HCT116 (cell line): Measurements from ENCODE around the gene MAP10. TPM values are rescaled to one million over a fixed set of nuclear protein-coding genes. Genes with fewer than 3 reads are reported as not detected.

Experiments
- ATAC-seq: fragments of 200-7000 bp; cut with Tn5 transposase; 2 replicates; pipeline ENCODE4 v1.9.1; 2020; ENCODE audit warnings: mild to moderate bottlenecking, moderate library complexity
- BruUV-seq: library from RNA; stranded (reverse); fragments of 400-500 nt; replicated peaks from 2 replicates; lab custom pipeline; 2021; lab: Mats Ljungman, UMichigan
- CTCF ChIA-PET: fragments of 300-600 bp; sonication (Branson Sonifier 250); formaldehyde crosslinking; loops from one replicate; lab custom pipeline; 2021; ENCODE audit warnings: antibody characterized with exemption; lab: Charles Lee
- POLR2A ChIA-PET: fragments of 300-600, 350-600 bp; sonication (Branson Sonifier 250); formaldehyde crosslinking; loops from one replicate; lab custom pipeline; 2021; ENCODE audit warnings: antibody characterized with exemption; lab: Charles Lee
- RAD21 ChIA-PET, 2 experiments: fragments of 300-600 bp; sonication (Branson Sonifier 250); formaldehyde crosslinking; loops; one replicate each; lab custom pipeline; 2023; ENCODE audit warnings: low total read pairs in 2 of 2; ENCODE audit not compliant: uncharacterized antibody in 2 of 2, unreplicated experiment in 2 of 2, low non-redundant PET in 1 of 2; lab: Charles Lee
- DNase-seq: peaks from one replicate; pipeline ENCODE4 v3.0.0-alpha.2; 2010; ENCODE audit warnings: low read depth, low spot score
- H2AFZ ChIP-seq: fragments of 200-600 bp; shearing (Covaris generic), sonication (generic); 2 replicates; pipeline ENCODE4 v1.6.1; 2017; ENCODE audit warnings: low read depth, mixed run types, mixed read lengths, antibody characterized with exemption, low read length; ENCODE audit not compliant: poor library complexity, severe bottlenecking
- H3K27ac ChIP-seq: 2 replicates; pipeline ENCODE4 v1.5.1; 2012; ENCODE audit warnings: low read depth, low read length
- H3K27me3 ChIP-seq: fragments of 200-600 bp; sonication (generic); 2 replicates; pipeline ENCODE4 v1.6.1; 2016; ENCODE audit warnings: mixed run types, low read length, mixed read lengths; ENCODE audit not compliant: insufficient read depth
- H3K36me3 ChIP-seq, 2 experiments: fragments of 200-500 bp in 1 of 2; fragments of 200-600 bp in 1 of 2; sonication (Bioruptor generic) in 1 of 2; sonication (generic) in 1 of 2; 2 replicates each; pipeline versions ENCODE4 v1.5.1 to v1.6.1; 2014 to 2016; ENCODE audit warnings: low read length in 2 of 2, inconsistent platforms in 1 of 2, mixed read lengths in 1 of 2, mixed run types in 1 of 2; ENCODE audit not compliant: insufficient read depth in 2 of 2, control insufficient read depth in 1 of 2
- H3K4me1 ChIP-seq, 2 experiments: fragments of 200-600 bp in 1 of 2; sonication (generic) in 1 of 2; 2 replicates each; pipeline versions ENCODE4 v1.5.1 to v1.6.1; 2012 to 2017; ENCODE audit warnings: low read length in 2 of 2, inconsistent platforms in 1 of 2, mild to moderate bottlenecking in 1 of 2, mixed read lengths in 1 of 2, mixed run types in 1 of 2, moderate library complexity in 1 of 2; ENCODE audit not compliant: insufficient read depth in 2 of 2, control insufficient read depth in 1 of 2
- H3K4me2 ChIP-seq: fragments of 200-600 bp; sonication (generic); 2 replicates; pipeline ENCODE4 v1.6.1; 2017; ENCODE audit warnings: mixed run types, low read length, mixed read lengths
- H3K4me3 ChIP-seq, 2 experiments: fragments of 200-600 bp in 1 of 2; sonication (generic) in 1 of 2; replicated peaks in 1 of 2; 2 replicates each; pipeline ENCODE4 v1.5.1; 2011 to 2016; ENCODE audit warnings: low read length in 2 of 2, control low read depth in 1 of 2, low read depth in 1 of 2, mild to moderate bottlenecking in 1 of 2, mixed read lengths in 1 of 2, mixed run types in 1 of 2
- H3K79me2 ChIP-seq: fragments of 200-600 bp; sonication (generic); 2 replicates; pipeline ENCODE4 v1.6.1; 2017; ENCODE audit warnings: mild to moderate bottlenecking, mixed run types, low read length, moderate library complexity, mixed read lengths; ENCODE audit not compliant: insufficient read depth
- H3K9ac ChIP-seq: fragments of 200-600 bp; sonication (generic); 2 replicates; pipeline ENCODE4 v1.6.1; 2016; ENCODE audit warnings: low read length, mixed read lengths
- H3K9me2 ChIP-seq: fragments of 200-600 bp; sonication (generic), shearing (Covaris generic); 2 replicates; pipeline ENCODE4 v1.6.1; 2017; ENCODE audit warnings: mixed run types, mild to moderate bottlenecking, moderate library complexity; ENCODE audit not compliant: insufficient read depth
- H3K9me3 ChIP-seq, 2 experiments: fragments of 200-500 bp in 1 of 2; fragments of 200-600 bp in 1 of 2; sonication (Bioruptor generic) in 1 of 2; sonication (generic) in 1 of 2; 2 replicates each; pipeline ENCODE4 v1.6.1; 2014 to 2017; ENCODE audit warnings: low read length in 2 of 2, mixed read lengths in 2 of 2, inconsistent platforms in 1 of 2, low read depth in 1 of 2, mild to moderate bottlenecking in 1 of 2, mixed run types in 1 of 2, moderate library complexity in 1 of 2; ENCODE audit not compliant: control insufficient read depth in 1 of 2, insufficient read depth in 1 of 2
- H4K20me1 ChIP-seq: fragments of 200-600 bp; sonication (generic), shearing (Covaris generic); 2 replicates; pipeline ENCODE4 v1.6.1; 2017; ENCODE audit warnings: mixed run types, mild to moderate bottlenecking, moderate library complexity; ENCODE audit not compliant: insufficient read depth
- ATF3 ChIP-seq: IDR thresholded peaks from 2 replicates; pipeline ENCODE4 v1.6.1; 2012
- CEBPB ChIP-seq: IDR thresholded peaks from 2 replicates; pipeline ENCODE4 v1.6.1; 2012; ENCODE audit warnings: low read depth
- EGR1 ChIP-seq: IDR thresholded peaks from 2 replicates; pipeline ENCODE4 v1.6.1; 2012; ENCODE audit warnings: low read depth
- ELF1 ChIP-seq: IDR thresholded peaks from 2 replicates; pipeline ENCODE4 v1.6.1; 2012; ENCODE audit warnings: low read depth, borderline replicate concordance
- EZH2 ChIP-seq: fragments of 200-600 bp; sonication (generic); IDR thresholded peaks from 2 replicates; pipeline ENCODE4 v1.6.1; 2017; ENCODE audit warnings: antibody characterized with exemption, mixed run types
- FOSL1 ChIP-seq: IDR thresholded peaks from 2 replicates; pipeline ENCODE4 v1.6.1; 2012; ENCODE audit warnings: low read depth
- MAX ChIP-seq: IDR thresholded peaks from 2 replicates; pipeline ENCODE4 v1.6.1; 2012
- POLR2A ChIP-seq: IDR thresholded peaks from 2 replicates; pipeline ENCODE4 v1.7.0; 2011; ENCODE audit warnings: borderline replicate concordance; ENCODE audit not compliant: insufficient read depth, insufficient read length; ENCODE audit errors: extremely low read depth
- POLR2AphosphoS5 ChIP-seq: IDR thresholded peaks from 2 replicates; pipeline ENCODE4 v1.6.1; 2011; ENCODE audit warnings: mild to moderate bottlenecking, low read depth, low read length, moderate library complexity
- RAD21 ChIP-seq: IDR thresholded peaks from 2 replicates; pipeline ENCODE4 v1.6.1; 2012; ENCODE audit warnings: low read depth, mild to moderate bottlenecking
- REST ChIP-seq: IDR thresholded peaks from 2 replicates; pipeline ENCODE4 v1.6.1; 2012; ENCODE audit warnings: low read depth
- SP1 ChIP-seq: IDR thresholded peaks from 2 replicates; pipeline ENCODE4 v1.6.1; 2012; ENCODE audit warnings: low read depth
- SRF ChIP-seq: IDR thresholded peaks from 2 replicates; pipeline ENCODE4 v1.6.1; 2012; ENCODE audit warnings: low read depth
- YY1 ChIP-seq: IDR thresholded peaks from 2 replicates; pipeline ENCODE4 v1.6.1; 2011; ENCODE audit warnings: low read length, low read depth, moderate library complexity, mild to moderate bottlenecking; ENCODE audit not compliant: insufficient replicate concordance; ENCODE audit errors: extremely low read depth
- ZFX ChIP-seq: fragments of 450-650 bp; IDR thresholded peaks from 2 replicates; pipeline ENCODE4 v1.6.1; 2017
- ZNF274 ChIP-seq: fragments of 200-500 bp; sonication (Bioruptor generic); IDR thresholded peaks from 2 replicates; pipeline ENCODE4 v1.6.1; 2014; ENCODE audit warnings: mild to moderate bottlenecking, low read depth, low read length, inconsistent platforms
- intact Hi-C: fragments of 100-400 bp; cut with micrococcal nuclease; formaldehyde crosslinking; loops from 2 replicates; pipeline ENCODE4 v1.10.0; 2022
- total RNA-seq: library from RNA; stranded (reverse); gene quantifications from one replicate; pipeline ENCODE4 v1.2.1, GENCODE V29; 2021; ENCODE audit not compliant: unreplicated experiment

The MAP10 gene
- total RNA-seq, 1 experiment from 2014 or later = not detected

DNA sequence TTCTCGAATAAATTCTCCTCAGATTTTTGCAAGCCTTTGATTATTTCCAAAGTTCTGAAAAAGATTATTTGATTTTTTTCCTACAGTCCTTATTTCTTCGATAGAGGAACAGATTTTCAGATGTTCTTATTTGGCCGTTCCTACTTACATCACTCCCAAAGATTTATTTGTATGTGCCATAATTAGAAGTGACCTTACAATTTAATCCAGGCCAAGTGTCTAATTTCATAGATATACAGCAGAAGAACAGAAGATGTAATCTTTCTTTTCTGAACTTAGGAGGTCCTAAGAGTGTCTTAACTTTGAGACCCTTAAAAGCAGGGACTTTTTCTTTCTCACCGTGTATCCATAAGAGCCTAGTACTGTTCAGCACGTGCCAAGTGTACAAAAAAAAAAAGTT is 46.3 kb downstream of the MAP10 start:
- RAD21 ChIA-PET = no interaction called here
- Histone ChIP-seq H3K27me3 (no peaks in the 10 kb centered on the region), H3K9me3 (no peaks in the 10 kb centered on the region), H3K27ac (no peak overlapping the region), H3K79me2 (no peaks in the 10 kb centered on the region), H3K4me1 (no peaks in the 10 kb centered on the region), H3K4me3 (no peak overlapping the region), H3K4me2 (no peak overlapping the region), H3K9me2 (no peaks in the 10 kb centered on the region), H4K20me1 (no peaks in the 10 kb centered on the region), H3K9ac (no peak overlapping the region), H3K36me3 (no peaks in the 10 kb centered on the region), H2AFZ (no peak overlapping the region)
- intact Hi-C loops = no loop called here
- CTCF ChIA-PET = no interaction called here
- no TSS peak for BruUV-seq
- TF ChIP-seq EZH2 (no peak), MAX (no peak), POLR2A (no peak), FOSL1 (no peak), POLR2AphosphoS5 (no peak)
- DNase-seq = no peak
- ATAC-seq = no peak
- POLR2A ChIA-PET = no interaction called here

- ChIA-PET POLR2A (interaction anchor here (1.3 kb wide), 1 partner anchor 15 kb away, joined by 5 read pairs; no protein-coding TSS in a partner anchor), RAD21 (no interaction called here), CTCF (no interaction called here)
- H2AFZ ChIP-seq = no peak overlapping the region
- H3K9me3 ChIP-seq = no peaks in the 10 kb centered on the region
- ATAC-seq (no peak), DNase-seq (no peak)
- H3K4me1 ChIP-seq = no peaks in the 10 kb centered on the region
- H3K27me3 ChIP-seq = no peaks in the 10 kb centered on the region
- intact Hi-C loops = no loop called here
- no peak overlapping the region for H3K9ac ChIP-seq
- H3K79me2 ChIP-seq = no peaks in the 10 kb centered on the region
- H3K36me3 ChIP-seq = no peaks in the 10 kb centered on the region
- no peak overlapping the region for H3K4me3 ChIP-seq
- no TSS peak for BruUV-seq
- no peaks in the 10 kb centered on the region for H3K9me2 ChIP-seq
- no peaks in the 10 kb centered on the region for H4K20me1 ChIP-seq
- no peak overlapping the region for H3K4me2 ChIP-seq
- H3K27ac ChIP-seq = no peak overlapping the region
- TF ChIP-seq FOSL1 (no peak), REST (no peak), ATF3 (no peak), EZH2 (no peak), EGR1 (no peak), POLR2A (no peak), ELF1 (no peak), RAD21 (no peak), ZFX (no peak), MAX (no peak), YY1 (no peak), SRF (no peak), POLR2AphosphoS5 (no peak), CEBPB (no peak), ZNF274 (no peak), SP1 (no peak)
Observed at GRCh38 chr1:232853994-232854797, 49.0 kb downstream of the MAP10 start.
